GM23248 (cell line): Measurements from ENCODE around the gene GALNT16.
"Not testable (repeated sequence)": the region's sequence is repeated elsewhere in the genome, so short reads cannot be mapped to it uniquely, and the experiment has no call there.

Experiments used
- EZH2 ChIP-seq: fragments of 200-600 bp; sonication (generic); IDR thresholded peaks from 2 replicates; pipeline ENCODE4 v1.6.1; 2018; ENCODE audit warnings: antibody characterized with exemption, mild to moderate bottlenecking; ENCODE audit not compliant: insufficient read depth, poor library complexity, severe bottlenecking
- EZH2phosphoT487 ChIP-seq: fragments of 200-600 bp; sonication (generic); IDR thresholded peaks from 2 replicates; pipeline ENCODE4 v1.6.1; 2018; ENCODE audit warnings: antibody characterized with exemption, moderate library complexity, mild to moderate bottlenecking, low read depth; ENCODE audit not compliant: insufficient read depth

GRCh38 chr14:69217663-69218062 is 42.3 kb upstream of the GALNT16 start:
- not testable (repeated sequence) for TF ChIP-seq EZH2phosphoT487, EZH2
